ENCODE results near the gene SNAPC5. TPM values are rescaled to one million over a fixed set of nuclear protein-coding genes. Genes with fewer than 3 reads are reported as not detected.

SNAPC5 gene, protein sequence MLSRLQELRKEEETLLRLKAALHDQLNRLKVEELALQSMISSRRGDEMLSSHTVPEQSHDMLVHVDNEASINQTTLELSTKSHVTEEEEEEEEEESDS
- 61.2 and 64.7 TPM in 2 replicates for total RNA-seq (2014; rRNA removed; shearing (Covaris generic))

GRCh38 chr15:66497502-66498455 lies at the start of gene SNAPC5:
SNAPC5 (minus strand) TSS chr15:66497762; CDS start chr15:66497731, 31 bp downstream.

DNA sequence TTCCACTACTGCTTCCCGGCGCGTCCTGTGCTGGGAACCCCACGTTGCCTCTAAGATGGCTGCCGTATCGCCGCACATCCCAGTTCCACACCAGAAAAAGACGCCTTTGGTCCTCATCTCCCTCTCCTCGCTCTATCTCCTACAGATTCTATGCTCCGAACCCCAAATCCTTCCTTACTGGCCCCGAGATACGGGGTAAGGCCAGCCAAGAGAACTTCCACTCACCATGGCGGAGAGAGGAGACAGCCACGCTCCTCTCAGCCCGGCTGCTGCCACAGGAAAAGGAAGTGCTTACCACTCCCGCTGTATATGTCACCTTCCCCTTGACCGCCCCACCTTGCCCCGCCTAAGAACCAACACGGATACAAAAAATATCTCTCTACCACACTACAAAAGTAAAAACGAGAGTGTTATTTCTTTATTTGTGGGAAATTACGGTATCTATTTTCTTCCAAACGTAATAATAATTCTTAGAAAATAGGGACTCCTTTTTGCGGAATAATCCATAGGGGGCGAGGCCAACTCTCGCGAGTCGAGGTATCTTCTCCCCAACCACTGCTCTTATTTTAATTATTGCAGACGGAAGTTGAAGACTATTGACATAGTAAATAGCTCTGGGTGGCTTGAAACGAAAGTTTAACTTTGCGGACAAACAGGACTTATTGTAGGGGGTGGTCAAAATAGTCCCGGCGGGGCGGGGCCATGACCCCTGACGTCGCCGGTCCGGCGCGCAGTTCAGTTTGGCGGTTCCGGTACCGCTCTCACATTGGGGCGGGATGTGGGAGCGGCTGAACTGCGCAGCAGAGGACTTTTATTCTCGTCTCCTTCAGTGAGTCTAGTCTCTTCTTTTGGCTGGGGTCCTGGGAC lies 7.2 kb upstream of the SNAPC5 start, which contains the start of the genes RPL4 and ZWILCH:
TSS of gene RPL4 (minus strand) at position 293 of the 867 bp plus-strand sequence. CDS start at position 228, 65 bp downstream.
TSS of gene ZWILCH (plus strand) at position 764 of the 867 bp plus-strand sequence. CDS start at position 777, 13 bp downstream.

Small RNA genes lying within 50 kb of the gene (small RNA-seq; reads per million reads assigned to genes)
- gene MIR4512 (not detected), gene RF01159 (not detected), gene SNORD16 (not detected), gene SNORD18A (not detected), gene SNORD18B (not detected), gene SNORD18C (not detected)

Other genes with a start within 250 kb of the SNAPC5 start
- gene MEGF11, start 244.0 kb downstream of the SNAPC5 start, total RNA-seq (2014; rRNA removed; shearing (Covaris generic)), result 1.1 and 1.4 TPM in 2 replicates
- gene DIS3L, start 204.2 kb downstream of the SNAPC5 start, total RNA-seq (2014; rRNA removed; shearing (Covaris generic)), result 19.4 and 20.1 TPM in 2 replicates
- gene TIPIN, start 141.1 kb downstream of the SNAPC5 start, total RNA-seq (2014; rRNA removed; shearing (Covaris generic)), result 26.9 and 34.0 TPM in 2 replicates
- gene MAP2K1, start 110.8 kb downstream of the SNAPC5 start, total RNA-seq (2014; rRNA removed; shearing (Covaris generic)), result 33.8 and 40.6 TPM in 2 replicates
- gene RPL4, start 7.1 kb upstream of the SNAPC5 start, total RNA-seq (2014; rRNA removed; shearing (Covaris generic)), result 2,667 and 3,903 TPM in 2 replicates
- 10.7 and 15.0 TPM in 2 replicates for gene ZWILCH, start 7.6 kb upstream of the SNAPC5 start, total RNA-seq (2014; rRNA removed; shearing (Covaris generic))
- 8.1 TPM in 2 replicates for gene LCTL, start 68.2 kb upstream of the SNAPC5 start, total RNA-seq (2014; rRNA removed; shearing (Covaris generic))
- gene SMAD6, start 204.5 kb upstream of the SNAPC5 start, total RNA-seq (2014; rRNA removed; shearing (Covaris generic)), result 17.9 and 18.1 TPM in 2 replicates